ENCODE measurements around the gene DNAAF5. TPM values are rescaled to one million over a fixed set of nuclear protein-coding genes. Genes with fewer than 3 reads are reported as not detected.

Gene DNAAF5
- total and polyA plus RNA-seq, 9 of the 15 experiments (the other 6 are each of a cell fraction or from before 2014, with no cell fraction given): 3.1 to 69.7 (median 19.1) TPM

DNA sequence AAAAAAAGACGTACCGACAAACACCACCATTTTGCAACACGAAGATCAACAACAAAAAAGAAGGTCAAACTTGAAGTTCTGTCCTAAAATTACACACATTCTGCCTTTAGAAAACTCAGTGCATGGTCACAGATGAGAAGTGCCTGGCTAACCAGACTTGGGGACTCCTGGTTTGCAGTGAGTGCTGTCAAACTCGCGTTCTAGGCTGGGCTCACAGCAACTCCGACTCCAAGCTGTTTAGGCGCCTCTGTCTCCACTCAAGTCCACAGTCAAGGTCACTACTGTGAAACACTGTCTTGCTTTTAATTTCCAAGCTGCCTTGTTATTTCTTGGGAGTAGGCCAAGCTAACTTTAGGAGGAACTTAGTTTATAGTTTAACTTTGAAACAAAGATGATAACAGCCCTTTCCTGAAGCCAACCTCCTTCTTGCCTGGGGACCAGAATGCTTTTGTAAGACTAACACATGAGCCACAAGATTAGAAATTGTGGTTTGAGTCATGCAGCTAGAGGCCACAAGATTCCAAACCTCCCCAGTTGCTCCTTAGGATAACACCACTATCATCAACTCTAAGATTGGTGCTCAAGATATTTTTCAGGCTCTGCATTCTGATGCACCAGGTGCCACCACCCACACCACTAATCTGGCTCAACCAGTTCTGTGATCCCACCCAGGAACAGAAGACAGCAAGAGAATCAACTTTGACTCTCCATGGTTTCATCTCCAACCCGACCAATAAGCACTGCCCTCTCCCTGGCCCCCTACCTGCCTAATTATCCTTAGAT, 1.1 kb upstream of the DNAAF5 start (continued):
- TF ChIP-seq PPARD (CRISPR knock-in tag; IDR thresholded peaks at IDR 0.05) (no peak), ETV6 (IDR thresholded peaks at IDR 0.05; ENCODE audit: borderline replicate concordance in 1 of 2, low read depth in 2 of 2, low read length in 1 of 2) (peak in 1 of 2 experiments; percentile 58; a peak in 1 of 4 replicates), ETV6 (CRISPR knock-in tag; IDR thresholded peaks at IDR 0.05; ENCODE audit: borderline replicate concordance) (no peak), ELF2 (CRISPR knock-in tag; IDR thresholded peaks at IDR 0.05) (no peak), SMARCA4 (IDR thresholded peaks at IDR 0.05) (peak; percentile 88), ZNF384 (IDR thresholded peaks at IDR 0.05; ENCODE audit: low read depth, low read length) (no peak), ATF3 (IDR thresholded peaks at IDR 0.05) (peak; percentile 49; the same call in 1 of the 2 replicates), ATF3 (CRISPR knock-in tag; conservative IDR thresholded peaks at IDR 0.05) (no peak), ZNF76 (CRISPR knock-in tag; IDR thresholded peaks at IDR 0.05; ENCODE audit: borderline replicate concordance) (no peak), ZNF217 (CRISPR knock-in tag; IDR thresholded peaks at IDR 0.05) (no peak), FOSL1 (tag; conservative IDR thresholded peaks at IDR 0.05) (peak; percentile 97), SIRT6 (IDR thresholded peaks at IDR 0.05; ENCODE audit: low read depth, low read length) (no peak), ZNF277 (CRISPR knock-in tag; IDR thresholded peaks at IDR 0.05; ENCODE audit: borderline replicate concordance) (no peak), HEY1 (CRISPR knock-in tag; IDR thresholded peaks at IDR 0.05; ENCODE audit: borderline replicate concordance) (no peak), ZNF212 (CRISPR knock-in tag; IDR thresholded peaks at IDR 0.05) (no peak)
- TF ChIP-seq, protein P1, sequence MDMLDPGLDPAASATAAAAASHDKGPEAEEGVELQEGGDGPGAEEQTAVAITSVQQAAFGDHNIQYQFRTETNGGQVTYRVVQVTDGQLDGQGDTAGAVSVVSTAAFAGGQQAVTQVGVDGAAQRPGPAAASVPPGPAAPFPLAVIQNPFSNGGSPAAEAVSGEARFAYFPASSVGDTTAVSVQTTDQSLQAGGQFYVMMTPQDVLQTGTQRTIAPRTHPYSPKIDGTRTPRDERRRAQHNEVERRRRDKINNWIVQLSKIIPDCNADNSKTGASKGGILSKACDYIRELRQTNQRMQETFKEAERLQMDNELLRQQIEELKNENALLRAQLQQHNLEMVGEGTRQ (CRISPR knock-in tag; IDR thresholded peaks at IDR 0.05): no peak
- TF ChIP-seq, protein P2, sequence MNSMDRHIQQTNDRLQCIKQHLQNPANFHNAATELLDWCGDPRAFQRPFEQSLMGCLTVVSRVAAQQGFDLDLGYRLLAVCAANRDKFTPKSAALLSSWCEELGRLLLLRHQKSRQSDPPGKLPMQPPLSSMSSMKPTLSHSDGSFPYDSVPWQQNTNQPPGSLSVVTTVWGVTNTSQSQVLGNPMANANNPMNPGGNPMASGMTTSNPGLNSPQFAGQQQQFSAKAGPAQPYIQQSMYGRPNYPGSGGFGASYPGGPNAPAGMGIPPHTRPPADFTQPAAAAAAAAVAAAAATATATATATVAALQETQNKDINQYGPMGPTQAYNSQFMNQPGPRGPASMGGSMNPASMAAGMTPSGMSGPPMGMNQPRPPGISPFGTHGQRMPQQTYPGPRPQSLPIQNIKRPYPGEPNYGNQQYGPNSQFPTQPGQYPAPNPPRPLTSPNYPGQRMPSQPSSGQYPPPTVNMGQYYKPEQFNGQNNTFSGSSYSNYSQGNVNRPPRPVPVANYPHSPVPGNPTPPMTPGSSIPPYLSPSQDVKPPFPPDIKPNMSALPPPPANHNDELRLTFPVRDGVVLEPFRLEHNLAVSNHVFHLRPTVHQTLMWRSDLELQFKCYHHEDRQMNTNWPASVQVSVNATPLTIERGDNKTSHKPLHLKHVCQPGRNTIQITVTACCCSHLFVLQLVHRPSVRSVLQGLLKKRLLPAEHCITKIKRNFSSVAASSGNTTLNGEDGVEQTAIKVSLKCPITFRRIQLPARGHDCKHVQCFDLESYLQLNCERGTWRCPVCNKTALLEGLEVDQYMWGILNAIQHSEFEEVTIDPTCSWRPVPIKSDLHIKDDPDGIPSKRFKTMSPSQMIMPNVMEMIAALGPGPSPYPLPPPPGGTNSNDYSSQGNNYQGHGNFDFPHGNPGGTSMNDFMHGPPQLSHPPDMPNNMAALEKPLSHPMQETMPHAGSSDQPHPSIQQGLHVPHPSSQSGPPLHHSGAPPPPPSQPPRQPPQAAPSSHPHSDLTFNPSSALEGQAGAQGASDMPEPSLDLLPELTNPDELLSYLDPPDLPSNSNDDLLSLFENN (IDR thresholded peaks at IDR 0.05; ENCODE audit: low read depth in 2 of 2, low read length in 2 of 2): peak in 1 of 2 experiments; percentile 84; a peak in 2 of 4 replicates
- TF ChIP-seq, protein P3, sequence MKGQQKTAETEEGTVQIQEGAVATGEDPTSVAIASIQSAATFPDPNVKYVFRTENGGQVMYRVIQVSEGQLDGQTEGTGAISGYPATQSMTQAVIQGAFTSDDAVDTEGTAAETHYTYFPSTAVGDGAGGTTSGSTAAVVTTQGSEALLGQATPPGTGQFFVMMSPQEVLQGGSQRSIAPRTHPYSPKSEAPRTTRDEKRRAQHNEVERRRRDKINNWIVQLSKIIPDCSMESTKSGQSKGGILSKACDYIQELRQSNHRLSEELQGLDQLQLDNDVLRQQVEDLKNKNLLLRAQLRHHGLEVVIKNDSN (CRISPR knock-in tag; IDR thresholded peaks at IDR 0.05): no peak

Data from K562 (cell line).